Thyroid gland (tissue), 4 donors: Measurements from ENCODE around the gene CYFIP1.

ENCODE experiments used
- POLR2A ChIP-seq, 2 donors: fragments of 450-650 bp; IDR thresholded peaks; one replicate each; pipeline ENCODE4 v1.6.1; 2017; ENCODE audit warnings: antibody characterized with exemption in 2 of 2, mild to moderate bottlenecking in 2 of 2, moderate library complexity in 1 of 2
- TF ChIP-seq, protein P1 (sequence below), 6 experiments: fragments of 200-600 bp in 3 of 6; fragments of 450-650 bp in 3 of 6; sonication (generic) in 3 of 6; IDR thresholded peaks; one replicate each; pipeline ENCODE4 v1.5.1; 2016 to 2019; ENCODE audit warnings: antibody characterized with exemption in 6 of 6, mild to moderate bottlenecking in 2 of 6, inconsistent platforms in 1 of 6, moderate library complexity in 1 of 6

DNA sequence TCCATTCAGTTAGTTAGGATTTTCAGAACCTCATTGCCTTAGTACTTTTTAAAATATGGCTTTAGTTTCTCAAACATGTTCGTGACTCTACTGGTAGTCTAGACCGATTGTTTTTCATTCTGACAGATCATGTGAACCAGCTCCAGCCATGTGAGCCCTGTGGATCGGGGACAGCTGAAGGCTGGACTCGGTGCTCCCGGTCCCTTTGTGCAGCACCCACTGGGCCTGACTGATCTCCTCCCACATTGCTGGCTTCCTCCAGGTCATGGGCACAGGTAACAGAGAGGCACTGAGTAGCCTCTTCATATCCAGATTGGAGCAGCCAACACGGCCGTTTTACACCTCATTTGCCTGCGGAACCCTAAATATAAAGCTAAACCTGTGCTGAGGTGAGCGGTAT, 111.2 kb downstream of the CYFIP1 start:
- TF ChIP-seq, protein P1, sequence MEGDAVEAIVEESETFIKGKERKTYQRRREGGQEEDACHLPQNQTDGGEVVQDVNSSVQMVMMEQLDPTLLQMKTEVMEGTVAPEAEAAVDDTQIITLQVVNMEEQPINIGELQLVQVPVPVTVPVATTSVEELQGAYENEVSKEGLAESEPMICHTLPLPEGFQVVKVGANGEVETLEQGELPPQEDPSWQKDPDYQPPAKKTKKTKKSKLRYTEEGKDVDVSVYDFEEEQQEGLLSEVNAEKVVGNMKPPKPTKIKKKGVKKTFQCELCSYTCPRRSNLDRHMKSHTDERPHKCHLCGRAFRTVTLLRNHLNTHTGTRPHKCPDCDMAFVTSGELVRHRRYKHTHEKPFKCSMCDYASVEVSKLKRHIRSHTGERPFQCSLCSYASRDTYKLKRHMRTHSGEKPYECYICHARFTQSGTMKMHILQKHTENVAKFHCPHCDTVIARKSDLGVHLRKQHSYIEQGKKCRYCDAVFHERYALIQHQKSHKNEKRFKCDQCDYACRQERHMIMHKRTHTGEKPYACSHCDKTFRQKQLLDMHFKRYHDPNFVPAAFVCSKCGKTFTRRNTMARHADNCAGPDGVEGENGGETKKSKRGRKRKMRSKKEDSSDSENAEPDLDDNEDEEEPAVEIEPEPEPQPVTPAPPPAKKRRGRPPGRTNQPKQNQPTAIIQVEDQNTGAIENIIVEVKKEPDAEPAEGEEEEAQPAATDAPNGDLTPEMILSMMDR (IDR thresholded peaks at IDR 0.05), result no peak
- TF ChIP-seq POLR2A (IDR thresholded peaks at IDR 0.05), result no peak
